Breast epithelium (tissue), 4 donors: ENCODE measurements around the gene KDM4B. TPM values are rescaled to one million over a fixed set of nuclear protein-coding genes. Genes with fewer than 3 reads are reported as not detected.

Source experiments
- DNase-seq, 2 donors: peaks; one replicate each; pipeline ENCODE4 v3.0.0-alpha.2; 2019; ENCODE audit warnings: low spot score in 2 of 2
- H3K27ac ChIP-seq, 2 donors: fragments of 200-600 bp; sonication (generic) in 1 of 2; one replicate each; pipeline ENCODE4 v1.5.1; 2016 to 2019; ENCODE audit warnings: mild to moderate bottlenecking in 1 of 2
- H3K27me3 ChIP-seq, 2 donors: fragments of 200-600 bp; sonication (generic) in 1 of 2; one replicate each; pipeline versions ENCODE4 v1.5.1 to v1.6.0; 2017 to 2019; ENCODE audit warnings: control low read depth in 1 of 2, mild to moderate bottlenecking in 1 of 2
- H3K36me3 ChIP-seq: fragments of 200-600 bp; one replicate; pipeline ENCODE4 v1.5.1; 2019
- H3K4me1 ChIP-seq, 2 donors: fragments of 200-600 bp; sonication (generic); one replicate each; pipeline ENCODE4 v1.5.1; 2016 to 2019; ENCODE audit warnings: control low read depth in 1 of 2
- H3K4me3 ChIP-seq, 3 donors: fragments of 200-600 bp; sonication (generic); 1 replicate in 2 of 3; 2 replicates in 1 of 3; pipeline ENCODE4 v1.5.1; 2016 to 2019; ENCODE audit warnings: mild to moderate bottlenecking in 3 of 3, moderate library complexity in 2 of 3
- H3K9me3 ChIP-seq, 2 donors: fragments of 200-600 bp; sonication (generic) in 1 of 2; one replicate each; pipeline ENCODE4 v1.5.1; 2016 to 2019; ENCODE audit warnings: control low read depth in 1 of 2
- CTCF ChIP-seq, 3 donors: fragments of 450-650 bp; IDR thresholded peaks; one replicate each; pipeline ENCODE4 v1.5.1; 2016 to 2017; ENCODE audit warnings: antibody characterized with exemption in 3 of 3, mild to moderate bottlenecking in 3 of 3, moderate library complexity in 3 of 3
- POLR2A ChIP-seq: fragments of 450-650 bp; IDR thresholded peaks from one replicate; pipeline ENCODE4 v1.6.1; 2016; ENCODE audit warnings: antibody characterized with exemption, mild to moderate bottlenecking, moderate library complexity
- POLR2AphosphoS5 ChIP-seq, 3 donors: sonication (generic); formaldehyde crosslinking; IDR thresholded peaks; one replicate each; pipeline ENCODE4 v1.6.1; 2017; ENCODE audit warnings: antibody characterized with exemption in 3 of 3
- intact Hi-C: fragments of 100-400 bp; cut with DNase I; formaldehyde crosslinking; loops from one replicate; pipeline ENCODE4 v1.15.1; 2023; ENCODE audit warnings: low total_unique reads
- total RNA-seq, 3 donors: library from RNA; depleted of rRNA; stranded (reverse); fragments of >200 nt; gene quantifications; one replicate each; pipeline ENCODE4 v1.1.0, GENCODE V29; 2016

KDM4B gene
- total RNA-seq, 3 donors from 2014 or later: 25.0 to 55.3 (median 40.3) TPM

- peaks cover 0 to 12% of the 10 kb centered on the region in 2 donors for H3K4me1 ChIP-seq
- no peak for DNase-seq
- intact Hi-C loops: no loop called here
- H3K4me3 ChIP-seq: no peak overlapping the region
- H3K27ac ChIP-seq: no peak overlapping the region
- H3K9me3 ChIP-seq: peaks cover 13 to 20% of the 10 kb centered on the region in 2 donors
- H3K36me3 ChIP-seq: no peaks in the 10 kb centered on the region
- TF ChIP-seq POLR2A: no peak
- TF ChIP-seq CTCF (IDR thresholded peaks at IDR 0.05): no peak
- no peak for TF ChIP-seq POLR2AphosphoS5 (IDR thresholded peaks at IDR 0.05)
- H3K27me3 ChIP-seq: no peaks in the 10 kb centered on the region
Observed at GRCh38 chr19:5099701-5100221, 130.8 kb downstream of the KDM4B start.

- TF ChIP-seq CTCF (IDR thresholded peaks at IDR 0.05) (no peak), POLR2A (no peak), POLR2AphosphoS5 (IDR thresholded peaks at IDR 0.05) (no peak)
- Histone ChIP-seq H3K27me3 (no peaks in the 10 kb centered on the region), H3K4me3 (no peak overlapping the region), H3K27ac (no peak overlapping the region), H3K9me3 (peaks cover 13 to 20% of the 10 kb centered on the region in 2 donors), H3K4me1 (peaks cover 0 to 12% of the 10 kb centered on the region in 2 donors), H3K36me3 (no peaks in the 10 kb centered on the region)
- no peak for DNase-seq
- intact Hi-C loops: no loop called here
Observed at GRCh38 chr19:5101871-5102270, 133.0 kb downstream of the KDM4B start.

GRCh38 chr19:5102520-5102919 is 133.6 kb downstream of the KDM4B start:
- peaks cover 0 to 12% of the 10 kb centered on the region in 2 donors for H3K4me1 ChIP-seq
- H3K27ac ChIP-seq: no peak overlapping the region
- no peak for TF ChIP-seq POLR2A
- TF ChIP-seq CTCF (IDR thresholded peaks at IDR 0.05): no peak
- TF ChIP-seq POLR2AphosphoS5 (IDR thresholded peaks at IDR 0.05): no peak
- no peak overlapping the region for H3K4me3 ChIP-seq
- H3K9me3 ChIP-seq: peaks cover 13 to 20% of the 10 kb centered on the region in 2 donors
- no peaks in the 10 kb centered on the region for H3K36me3 ChIP-seq
- DNase-seq: no peak
- intact Hi-C loops: no loop called here
- no peaks in the 10 kb centered on the region for H3K27me3 ChIP-seq

- Histone ChIP-seq H3K27me3 (no peaks in the 10 kb centered on the region), H3K36me3 (no peaks in the 10 kb centered on the region), H3K4me3 (peak overlapping the region in 1 of 3 donors; percentile 31), H3K9me3 (peaks cover 13 to 20% of the 10 kb centered on the region in 2 donors), H3K4me1 (peaks cover 0 to 12% of the 10 kb centered on the region in 2 donors), H3K27ac (peak overlapping the region in 1 of 2 donors; percentile 30)
- DNase-seq: peak in 1 of 2 donors; percentile 70
- intact Hi-C loops: no loop called here
- no peak for TF ChIP-seq POLR2AphosphoS5 (IDR thresholded peaks at IDR 0.05)
Observed at GRCh38 chr19:5103061-5103701, 134.3 kb downstream of the KDM4B start.

- TF ChIP-seq CTCF (IDR thresholded peaks at IDR 0.05): no peak
- TF ChIP-seq POLR2AphosphoS5 (IDR thresholded peaks at IDR 0.05): no peak
- no peak for TF ChIP-seq POLR2A
- H3K27me3 ChIP-seq: no peaks in the 10 kb centered on the region
- H3K4me1 ChIP-seq: peaks cover 0 to 12% of the 10 kb centered on the region in 2 donors
- H3K36me3 ChIP-seq: no peaks in the 10 kb centered on the region
- H3K9me3 ChIP-seq: peaks cover 11 to 15% of the 10 kb centered on the region in 2 donors
- intact Hi-C loops: no loop called here
- no peak for DNase-seq
- peak overlapping the region in 1 of 2 donors; percentile 30 for H3K27ac ChIP-seq
- H3K4me3 ChIP-seq: no peak overlapping the region
Observed at GRCh38 chr19:5103812-5104410, 135.0 kb downstream of the KDM4B start.
